HCT116 (cell line): Measurements from ENCODE around the gene MTUS2.

Source experiments
- POLR2AphosphoS5 ChIP-seq: IDR thresholded peaks from 2 replicates; pipeline ENCODE4 v1.6.1; 2011; ENCODE audit warnings: mild to moderate bottlenecking, low read depth, low read length, moderate library complexity
- TF ChIP-seq, protein P1 (sequence below), 3 experiments: fragments of 200-600 bp in 1 of 3; sonication (generic) in 1 of 3; IDR thresholded peaks in 2 of 3; conservative IDR thresholded peaks in 1 of 3; 2 replicates each; pipeline ENCODE4 v1.5.1; 2012 to 2017; ENCODE audit warnings: low read depth in 2 of 3, low read length in 2 of 3, antibody characterized with exemption in 1 of 3, borderline replicate concordance in 1 of 3, control low read depth in 1 of 3, mild to moderate bottlenecking in 1 of 3, mixed read lengths in 1 of 3, mixed run types in 1 of 3, moderate library complexity in 1 of 3; ENCODE audit not compliant: insufficient read depth in 1 of 3

DNA sequence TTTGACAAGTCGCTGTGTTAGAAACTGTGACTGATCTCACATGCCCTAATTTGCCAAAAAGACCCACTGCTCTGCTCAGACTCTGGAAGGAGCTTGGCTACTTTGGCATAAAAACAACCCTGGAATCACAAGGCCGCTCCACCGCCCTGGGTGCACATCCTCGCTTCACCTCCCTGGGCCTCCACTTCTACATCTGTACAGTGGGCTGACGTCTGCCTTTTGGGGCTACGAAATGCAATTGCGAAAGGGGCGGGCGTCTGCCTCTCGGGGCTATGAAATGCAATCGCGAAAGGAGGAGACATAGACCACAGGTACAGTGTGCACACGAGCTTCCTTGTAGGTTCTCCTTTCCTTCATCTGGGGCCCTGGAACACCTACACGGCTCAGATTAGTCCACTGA, 701.2 kb downstream of the MTUS2 start:
- no peak for TF ChIP-seq POLR2AphosphoS5
- TF ChIP-seq, protein P1, sequence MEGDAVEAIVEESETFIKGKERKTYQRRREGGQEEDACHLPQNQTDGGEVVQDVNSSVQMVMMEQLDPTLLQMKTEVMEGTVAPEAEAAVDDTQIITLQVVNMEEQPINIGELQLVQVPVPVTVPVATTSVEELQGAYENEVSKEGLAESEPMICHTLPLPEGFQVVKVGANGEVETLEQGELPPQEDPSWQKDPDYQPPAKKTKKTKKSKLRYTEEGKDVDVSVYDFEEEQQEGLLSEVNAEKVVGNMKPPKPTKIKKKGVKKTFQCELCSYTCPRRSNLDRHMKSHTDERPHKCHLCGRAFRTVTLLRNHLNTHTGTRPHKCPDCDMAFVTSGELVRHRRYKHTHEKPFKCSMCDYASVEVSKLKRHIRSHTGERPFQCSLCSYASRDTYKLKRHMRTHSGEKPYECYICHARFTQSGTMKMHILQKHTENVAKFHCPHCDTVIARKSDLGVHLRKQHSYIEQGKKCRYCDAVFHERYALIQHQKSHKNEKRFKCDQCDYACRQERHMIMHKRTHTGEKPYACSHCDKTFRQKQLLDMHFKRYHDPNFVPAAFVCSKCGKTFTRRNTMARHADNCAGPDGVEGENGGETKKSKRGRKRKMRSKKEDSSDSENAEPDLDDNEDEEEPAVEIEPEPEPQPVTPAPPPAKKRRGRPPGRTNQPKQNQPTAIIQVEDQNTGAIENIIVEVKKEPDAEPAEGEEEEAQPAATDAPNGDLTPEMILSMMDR (IDR thresholded peaks at IDR 0.05 in 2 of 3, conservative IDR thresholded peaks at IDR 0.05 in 1 of 3; ENCODE audit: borderline replicate concordance in 1 of 3, insufficient read depth in 1 of 3, low read depth in 2 of 3, low read length in 2 of 3) = no peak
